Fibroblast of mammary gland (primary cell): ENCODE results near the gene TNC.

Experiments used
- DNase-seq: peaks from one replicate; pipeline ENCODE4 v3.0.0-alpha.2; 2010; ENCODE audit warnings: low read depth
- H3K4me3 ChIP-seq: 2 replicates; pipeline ENCODE4 v1.5.1; 2011; ENCODE audit warnings: low read depth, mild to moderate bottlenecking, low read length, moderate library complexity; ENCODE audit not compliant: control insufficient read depth
- TF ChIP-seq, protein P1 (sequence below): conservative IDR thresholded peaks from 2 replicates; pipeline ENCODE4 v1.5.1; 2011; ENCODE audit warnings: low read depth, low read length, inconsistent platforms; ENCODE audit not compliant: control insufficient read depth, insufficient read depth

Gene TNC

DNA sequence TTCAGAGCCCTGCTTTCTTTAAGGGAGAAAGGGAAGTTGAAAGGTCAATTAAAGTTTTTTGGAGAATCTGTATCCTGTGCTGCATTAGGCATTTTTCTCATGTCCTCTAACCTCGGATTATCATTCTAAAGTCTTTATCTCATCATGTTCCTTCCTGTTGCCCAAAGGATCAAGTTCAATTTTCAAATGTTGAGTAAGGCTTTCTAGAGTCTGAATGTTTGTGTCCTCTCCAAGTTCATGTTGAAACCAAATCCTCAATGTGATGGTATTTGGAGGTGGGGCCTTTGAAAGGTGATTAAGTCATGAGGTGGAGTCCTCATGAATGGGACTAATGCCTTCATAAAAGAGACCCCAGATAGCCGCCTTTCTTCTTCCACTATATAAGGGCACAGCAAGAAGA lies 20.2 kb upstream of the TNC start:
- H3K4me3 ChIP-seq = no peak overlapping the region
- no peak for DNase-seq
- TF ChIP-seq, protein P1, sequence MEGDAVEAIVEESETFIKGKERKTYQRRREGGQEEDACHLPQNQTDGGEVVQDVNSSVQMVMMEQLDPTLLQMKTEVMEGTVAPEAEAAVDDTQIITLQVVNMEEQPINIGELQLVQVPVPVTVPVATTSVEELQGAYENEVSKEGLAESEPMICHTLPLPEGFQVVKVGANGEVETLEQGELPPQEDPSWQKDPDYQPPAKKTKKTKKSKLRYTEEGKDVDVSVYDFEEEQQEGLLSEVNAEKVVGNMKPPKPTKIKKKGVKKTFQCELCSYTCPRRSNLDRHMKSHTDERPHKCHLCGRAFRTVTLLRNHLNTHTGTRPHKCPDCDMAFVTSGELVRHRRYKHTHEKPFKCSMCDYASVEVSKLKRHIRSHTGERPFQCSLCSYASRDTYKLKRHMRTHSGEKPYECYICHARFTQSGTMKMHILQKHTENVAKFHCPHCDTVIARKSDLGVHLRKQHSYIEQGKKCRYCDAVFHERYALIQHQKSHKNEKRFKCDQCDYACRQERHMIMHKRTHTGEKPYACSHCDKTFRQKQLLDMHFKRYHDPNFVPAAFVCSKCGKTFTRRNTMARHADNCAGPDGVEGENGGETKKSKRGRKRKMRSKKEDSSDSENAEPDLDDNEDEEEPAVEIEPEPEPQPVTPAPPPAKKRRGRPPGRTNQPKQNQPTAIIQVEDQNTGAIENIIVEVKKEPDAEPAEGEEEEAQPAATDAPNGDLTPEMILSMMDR = no peak

DNA sequence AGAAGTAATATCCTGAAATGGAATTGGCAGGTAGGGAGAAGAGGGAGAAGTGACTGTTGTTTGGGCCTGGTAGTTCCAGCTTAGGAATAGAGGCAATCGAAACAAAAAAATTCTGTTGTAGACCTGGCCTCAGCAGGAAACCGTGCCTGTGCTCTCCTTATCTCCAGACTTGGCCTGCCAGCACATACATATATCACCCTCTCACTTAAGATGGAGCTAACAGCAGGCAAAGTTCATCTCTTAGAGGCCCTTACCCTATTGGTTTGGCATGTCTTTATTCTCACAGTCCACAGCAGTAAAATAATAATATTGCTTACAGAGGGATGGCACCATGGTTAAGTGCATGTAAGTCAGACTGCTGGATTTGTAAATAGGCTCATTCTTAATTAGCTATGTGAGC lies 19.6 kb upstream of the TNC start:
- TF ChIP-seq, protein P1 = no peak
- DNase-seq = no peak
- H3K4me3 ChIP-seq = no peak overlapping the region

- no peak overlapping the region for H3K4me3 ChIP-seq
- TF ChIP-seq, protein P1 = no peak
- DNase-seq = peak; percentile 59
These were observed 18.1 kb upstream of the TNC start for GRCh38 chr9:115135821-115136778.

GRCh38 chr9:115134941-115135340 lies 17.0 kb upstream of the TNC start:
- TF ChIP-seq, protein P1 = no peak
- no peak overlapping the region for H3K4me3 ChIP-seq
- peak; percentile 67 for DNase-seq

DNA sequence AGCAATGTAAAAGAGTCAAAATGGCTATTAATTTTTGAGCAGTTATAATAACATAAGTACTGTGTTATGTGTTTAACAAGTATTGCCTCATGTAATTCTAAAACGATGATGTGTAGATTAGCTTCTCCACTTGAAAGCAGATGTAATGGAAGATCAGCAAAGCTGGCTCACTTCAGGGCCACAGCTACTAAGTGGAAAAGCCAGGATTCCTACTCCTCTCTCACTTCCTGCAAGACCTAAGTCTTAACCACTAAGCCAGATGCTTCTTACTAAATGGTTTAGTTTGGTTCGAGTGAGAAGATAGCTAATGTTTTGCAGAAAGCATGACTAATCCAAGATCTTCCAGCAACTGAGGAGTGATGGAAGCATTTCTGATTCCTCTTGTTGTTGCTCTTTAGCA lies 15.7 kb upstream of the TNC start:
- no peak overlapping the region for H3K4me3 ChIP-seq
- DNase-seq = peak; percentile 94
- TF ChIP-seq, protein P1 = no peak

- TF ChIP-seq, protein P1 = no peak
- DNase-seq = peak; percentile 90
- no peak overlapping the region for H3K4me3 ChIP-seq
These were observed 14.7 kb upstream of the TNC start for GRCh38 chr9:115132648-115133047.
